HG03175 (cell line): Measurements from ENCODE around the gene SLC52A3.

Experiments used
- ATAC-seq: cut with Tn5 transposase; IDR thresholded peaks from one replicate; pipeline ENCODE4 v1.9.1; 2021; ENCODE audit warnings: mild to moderate bottlenecking, moderate library complexity; ENCODE audit not compliant: unreplicated experiment

Gene SLC52A3

DNA sequence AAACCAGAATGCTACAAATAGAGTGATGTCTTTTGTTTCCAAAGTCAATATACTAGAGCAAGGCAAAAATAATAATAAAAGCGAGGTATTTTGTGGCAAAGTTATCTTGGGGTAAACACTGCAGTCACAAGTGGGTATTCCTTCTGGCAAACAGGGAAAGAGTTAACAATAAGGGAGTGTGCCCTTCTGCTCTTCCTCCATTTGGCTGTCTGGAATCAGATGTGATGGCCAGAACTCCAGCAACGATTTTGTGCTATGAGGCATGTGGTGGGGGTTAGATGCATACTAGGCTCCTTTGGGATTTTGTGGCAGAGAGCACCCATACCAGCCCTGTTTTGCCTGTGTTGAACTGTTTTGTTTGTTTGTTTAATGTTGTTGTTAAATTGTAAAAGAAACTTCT is 2.4 kb upstream of the SLC52A3 start:
- ATAC-seq = no peak

DNA sequence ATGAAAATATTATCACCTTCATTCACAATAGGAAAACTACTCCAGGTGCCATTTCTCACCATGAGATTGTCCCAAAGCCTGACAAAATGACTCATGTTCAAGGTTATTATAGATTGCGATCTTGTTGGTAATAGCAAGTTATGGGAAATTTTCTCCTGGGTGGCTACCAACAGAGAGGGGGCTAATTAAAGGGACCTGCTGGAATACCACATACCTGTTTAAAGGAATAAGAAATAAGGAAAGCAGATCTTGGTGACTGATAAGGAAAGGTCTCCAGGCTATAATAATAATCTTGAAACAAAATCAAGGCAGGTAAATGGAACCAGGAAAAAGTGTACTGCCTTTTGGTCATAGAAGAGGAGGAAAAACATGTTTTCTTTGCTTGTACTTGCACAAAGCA is 1.4 kb downstream of the SLC52A3 start:
- ATAC-seq = no peak

DNA sequence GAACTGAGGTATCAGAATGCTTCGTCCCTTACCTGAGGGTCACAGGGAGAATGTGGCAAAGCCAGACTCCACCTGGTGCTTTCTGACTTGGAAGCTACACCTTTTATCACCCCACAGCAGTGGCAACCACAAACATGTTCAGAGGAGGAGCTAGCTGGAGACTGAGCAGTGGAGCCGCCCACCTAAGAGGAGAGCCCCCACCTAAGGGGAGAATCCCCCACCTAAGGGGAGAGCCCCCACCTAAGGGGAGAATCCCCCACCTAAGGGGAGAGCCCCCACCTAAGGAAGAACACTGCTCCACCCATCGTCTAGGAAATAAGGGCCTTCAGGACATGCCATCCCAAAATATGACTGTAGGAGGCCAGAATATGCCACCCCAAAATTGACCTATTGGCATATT is 4.0 kb downstream of the SLC52A3 start:
- ATAC-seq = no peak

DNA sequence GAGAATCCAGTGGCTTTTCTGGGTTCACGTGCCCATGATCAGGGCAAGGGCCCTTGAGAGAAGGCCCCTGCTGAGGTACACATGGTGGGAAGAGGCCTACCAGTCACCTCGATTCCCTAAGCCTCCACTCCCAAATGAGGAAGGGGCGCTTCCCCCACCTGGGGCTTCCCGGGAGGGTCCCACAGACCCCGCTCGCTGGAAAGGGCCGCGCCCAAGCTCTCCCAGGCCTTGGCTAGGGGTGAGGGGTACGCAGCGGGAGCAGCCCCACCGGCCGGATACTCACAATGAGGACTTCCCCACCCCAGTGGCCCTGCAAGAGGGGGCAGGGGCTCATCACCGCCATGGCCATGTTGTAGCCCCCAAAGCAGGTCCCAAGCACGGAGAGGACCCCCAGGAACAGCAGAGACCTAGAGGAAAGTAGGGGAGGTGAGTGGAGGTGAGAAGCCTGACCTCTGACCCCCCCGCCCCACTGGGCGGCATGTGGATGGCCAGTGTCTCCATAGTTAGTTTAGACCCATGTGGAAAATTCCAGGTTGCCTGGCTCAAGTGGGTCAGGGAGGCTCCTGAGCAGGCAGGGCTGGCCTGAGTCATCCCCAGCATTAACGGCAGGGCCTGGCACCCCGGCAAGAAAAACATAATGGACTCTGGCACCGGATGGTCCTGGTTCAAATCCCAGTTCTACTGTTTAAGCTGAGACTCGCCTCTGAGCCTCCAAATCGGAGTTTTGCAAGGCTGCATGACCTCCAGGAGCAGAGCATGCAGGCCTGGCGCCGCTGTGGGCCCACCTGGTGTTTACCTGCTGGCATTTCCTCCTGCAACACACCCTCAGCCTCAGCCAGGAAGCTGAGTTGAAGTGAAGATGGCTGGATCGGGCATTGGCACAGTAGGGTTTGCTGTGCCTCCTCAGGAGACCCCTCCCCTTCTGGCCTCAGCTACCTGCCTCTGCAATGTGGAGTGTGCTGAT is 6.6 kb downstream of the SLC52A3 start:
- ATAC-seq = no peak

DNA sequence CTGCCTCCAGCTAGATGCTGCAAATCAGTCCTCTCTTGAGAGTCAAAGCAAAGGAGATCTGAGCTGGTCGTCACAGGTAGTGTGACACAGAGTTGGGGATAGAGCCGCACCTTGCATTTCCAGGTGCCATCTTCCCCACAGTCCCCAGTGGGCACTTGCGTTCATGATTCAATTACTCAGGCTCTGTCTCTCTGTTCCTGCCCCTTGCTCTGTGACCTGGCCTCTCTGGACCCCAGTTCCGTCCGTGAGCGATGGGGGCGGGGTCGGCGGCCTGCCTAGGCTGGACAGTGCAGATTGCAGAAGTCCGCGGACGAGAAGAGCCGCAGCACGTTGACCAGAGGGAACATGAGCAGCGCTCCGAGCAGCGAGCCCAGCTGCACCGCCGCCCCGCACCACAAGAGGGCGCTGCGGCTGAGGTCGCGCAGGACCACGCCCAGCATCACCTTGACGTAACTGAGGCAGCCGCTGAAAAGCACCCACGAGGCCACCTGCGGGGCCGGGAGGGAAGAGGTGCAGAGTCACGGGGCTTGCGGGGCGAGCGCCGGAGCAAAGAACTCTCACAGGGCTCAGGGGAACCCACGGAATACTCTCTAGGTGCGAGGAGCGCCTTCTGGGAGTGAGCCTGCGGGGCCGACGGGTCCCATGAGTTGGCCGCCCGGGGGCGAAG is 7.4 kb downstream of the SLC52A3 start:
- no peak for ATAC-seq

DNA sequence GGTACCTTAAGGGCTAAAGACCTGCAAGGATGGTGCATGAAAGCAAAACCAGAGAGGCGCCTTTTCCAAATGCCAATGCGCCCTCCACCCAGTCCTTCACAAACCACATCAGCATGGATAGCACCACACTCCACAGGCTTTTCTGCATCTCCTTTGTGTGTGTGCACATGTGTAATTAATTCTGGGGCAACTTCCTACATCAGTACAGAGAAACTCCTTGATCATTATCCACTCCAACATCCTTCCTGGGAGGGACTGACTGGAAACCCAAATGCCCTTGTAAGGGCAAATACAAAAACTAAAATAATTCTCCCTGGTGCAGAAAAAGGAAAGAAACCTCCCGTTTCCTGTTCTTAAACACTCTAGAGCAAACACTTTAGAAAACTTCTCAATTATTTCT is 10.8 kb downstream of the SLC52A3 start:
- ATAC-seq = no peak

DNA sequence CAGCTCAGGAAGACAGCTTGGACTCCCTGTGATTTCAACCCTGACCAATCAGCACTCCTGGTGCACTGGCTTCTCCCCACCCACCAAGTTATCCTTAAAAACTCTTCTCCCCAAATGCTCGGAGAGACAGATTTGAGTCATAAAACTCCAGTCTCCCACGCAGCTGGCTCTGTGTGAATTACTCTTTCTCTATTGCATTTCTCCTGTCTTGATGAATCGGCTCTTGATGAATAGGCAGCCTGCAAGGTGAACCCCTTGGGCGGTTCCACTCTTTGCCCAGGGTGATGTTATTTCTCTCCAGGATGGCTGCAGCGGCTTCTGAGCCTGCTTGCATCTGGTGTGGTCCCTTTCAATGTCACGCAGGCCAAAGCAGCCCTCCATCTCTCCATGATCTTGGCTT is 12.4 kb downstream of the SLC52A3 start:
- ATAC-seq = no peak

DNA sequence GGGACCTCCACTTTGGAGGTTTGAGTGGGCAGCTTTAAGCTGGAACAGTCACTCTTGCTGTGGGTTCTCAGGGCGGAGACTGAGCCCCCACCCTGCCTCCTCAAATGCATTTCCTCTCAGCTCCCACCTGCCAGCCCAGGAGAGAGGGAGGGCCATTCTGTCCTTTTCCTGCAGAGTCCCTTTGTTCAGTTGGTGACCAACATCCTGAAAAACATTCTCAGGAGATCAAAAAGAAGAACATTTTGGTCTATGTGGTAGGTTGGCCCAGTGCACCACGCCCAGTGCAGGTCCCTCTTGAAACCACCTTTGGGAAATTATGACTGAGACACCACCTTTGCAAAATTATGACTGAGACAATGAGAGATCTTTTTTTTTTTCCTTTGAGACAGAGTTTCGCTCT is 13.4 kb downstream of the SLC52A3 start:
- no peak for ATAC-seq

DNA sequence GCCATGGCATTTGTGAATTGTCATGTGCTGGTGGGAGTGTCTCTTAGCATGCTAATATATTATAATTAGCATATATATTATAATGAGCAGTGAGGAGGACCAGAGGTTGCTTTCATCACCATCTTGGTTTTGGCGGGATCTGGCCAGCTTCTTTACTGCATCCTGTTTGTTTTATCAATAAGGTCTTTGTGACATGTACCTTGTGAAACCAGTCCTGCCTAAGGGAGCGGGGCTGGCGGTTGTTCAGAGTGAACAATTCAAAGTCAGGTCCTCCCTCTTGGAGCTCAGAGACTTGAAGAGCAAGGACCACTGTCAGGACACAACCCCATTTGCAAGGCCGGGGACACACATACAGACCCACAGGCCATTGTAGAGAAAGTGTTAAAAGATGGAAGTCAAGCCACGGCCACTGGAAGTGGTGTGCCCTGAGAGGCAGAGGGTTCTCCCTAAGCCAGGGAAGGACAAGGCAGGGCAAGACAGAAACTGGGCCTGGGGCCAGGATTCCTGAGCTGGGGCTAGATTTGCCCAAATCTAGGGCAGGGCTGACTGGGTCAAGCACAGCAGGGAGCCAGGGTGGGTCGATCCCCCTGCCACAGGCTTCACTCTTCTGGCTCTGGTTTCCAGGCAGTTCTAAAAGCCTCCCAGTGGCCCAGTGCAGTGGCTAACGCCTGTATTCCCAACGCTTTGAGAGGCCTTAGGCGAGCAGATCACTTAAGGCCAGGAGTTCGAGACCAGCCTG is 14.2 kb downstream of the SLC52A3 start:
- ATAC-seq = no peak

DNA sequence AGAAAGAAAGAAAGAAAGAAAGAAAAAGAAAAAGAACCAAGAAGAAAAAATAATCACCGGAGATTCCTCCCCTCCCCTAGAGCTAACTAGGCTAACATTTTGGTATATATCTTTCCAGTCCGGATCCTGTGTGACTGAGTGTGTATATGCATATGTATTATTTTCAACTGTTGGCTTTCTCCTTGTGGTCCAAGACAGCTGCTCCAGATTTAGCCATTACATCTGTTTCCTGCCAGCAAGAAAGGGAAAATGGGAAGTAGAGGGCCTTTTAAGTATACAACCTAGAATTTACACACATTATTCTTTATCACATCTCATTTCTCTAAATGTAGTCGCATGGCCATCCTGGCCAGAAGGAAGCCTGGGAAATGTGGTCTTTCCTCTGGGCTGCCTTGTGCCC is 15.2 kb downstream of the SLC52A3 start:
- no peak for ATAC-seq

DNA sequence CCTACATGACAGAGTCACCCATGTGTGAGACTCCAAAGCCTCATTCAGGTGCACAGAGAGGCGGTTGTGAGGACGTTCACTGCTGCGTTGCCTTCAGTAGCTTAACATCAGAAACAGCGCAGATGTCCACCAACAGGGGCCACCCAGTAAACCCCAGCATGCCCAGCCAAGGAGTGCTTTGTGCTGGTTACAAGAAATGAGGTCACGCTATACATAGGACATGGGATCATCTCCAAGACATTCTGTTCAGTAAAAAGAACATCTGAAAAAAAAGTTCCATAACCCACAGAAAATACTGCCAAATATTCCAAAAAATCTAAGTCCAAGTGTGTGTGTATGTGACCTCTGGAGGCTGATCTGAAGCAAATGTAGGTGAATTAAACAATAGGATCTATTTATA is 16.0 kb downstream of the SLC52A3 start:
- no peak for ATAC-seq

DNA sequence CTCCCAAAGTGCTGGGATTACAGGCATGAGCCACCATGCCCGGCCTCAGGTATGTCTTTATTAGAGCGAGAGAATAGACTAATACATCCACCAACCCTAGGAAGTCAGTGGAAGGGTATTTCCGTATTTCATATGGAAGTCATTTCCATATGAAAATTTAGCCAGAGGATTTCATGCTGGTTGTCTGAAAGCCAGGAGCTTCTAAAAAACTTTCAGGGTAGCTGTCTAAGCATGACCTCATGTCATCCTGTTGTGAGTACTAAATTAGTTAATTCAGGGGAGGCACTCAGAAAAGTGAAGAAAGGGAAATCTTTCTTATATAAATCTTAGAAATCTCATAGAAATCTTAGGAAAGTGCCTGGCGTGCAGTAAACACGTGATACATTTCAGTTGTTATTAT is 16.5 kb downstream of the SLC52A3 start:
- no peak for ATAC-seq

DNA sequence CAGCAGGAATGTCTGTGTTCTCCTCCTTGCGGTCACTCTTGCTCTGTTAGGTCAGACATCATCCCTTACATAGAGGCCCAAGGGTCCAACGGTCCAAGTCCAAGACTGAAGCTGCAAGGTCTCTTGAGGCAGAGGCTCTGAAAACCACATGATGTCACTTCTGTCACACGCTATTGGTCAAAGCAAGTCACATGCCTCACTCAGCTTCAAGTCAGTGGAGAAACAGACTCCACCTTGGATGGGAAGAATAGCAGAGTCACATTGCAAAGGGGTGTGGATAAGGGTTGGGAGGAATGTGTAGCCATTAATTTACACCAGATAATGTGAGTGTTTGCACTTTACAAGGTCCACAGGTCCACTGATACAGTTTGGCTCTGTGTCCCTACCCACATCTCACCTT is 17.5 kb downstream of the SLC52A3 start:
- no peak for ATAC-seq

DNA sequence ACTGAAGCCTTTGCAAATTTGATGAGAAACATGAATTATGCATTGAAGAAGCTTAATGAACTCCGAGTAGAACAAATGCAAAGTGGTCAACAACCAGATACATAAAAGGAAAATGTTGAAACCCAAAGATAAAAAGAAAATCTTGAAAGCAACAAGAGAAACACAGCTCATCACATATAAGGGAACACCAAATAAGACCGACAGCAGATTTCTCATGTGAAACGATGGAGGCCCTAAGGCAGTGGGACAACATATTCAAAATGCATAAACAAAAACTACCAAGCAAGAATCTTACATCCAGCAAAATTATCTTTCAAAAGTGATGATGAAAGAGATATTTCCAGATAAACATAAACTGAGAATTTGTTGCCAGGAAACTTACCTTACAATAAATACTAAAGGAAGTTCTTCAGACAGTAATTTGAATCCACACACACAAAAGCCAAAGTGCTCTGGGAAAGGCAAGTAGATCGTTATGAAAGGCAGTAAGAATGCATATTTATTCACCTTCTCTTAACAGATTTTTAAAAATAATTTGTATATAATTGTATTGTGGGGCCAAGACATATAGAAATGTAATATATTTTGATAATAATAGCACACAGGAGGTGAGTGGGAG is 22.5 kb downstream of the SLC52A3 start:
- ATAC-seq = no peak

DNA sequence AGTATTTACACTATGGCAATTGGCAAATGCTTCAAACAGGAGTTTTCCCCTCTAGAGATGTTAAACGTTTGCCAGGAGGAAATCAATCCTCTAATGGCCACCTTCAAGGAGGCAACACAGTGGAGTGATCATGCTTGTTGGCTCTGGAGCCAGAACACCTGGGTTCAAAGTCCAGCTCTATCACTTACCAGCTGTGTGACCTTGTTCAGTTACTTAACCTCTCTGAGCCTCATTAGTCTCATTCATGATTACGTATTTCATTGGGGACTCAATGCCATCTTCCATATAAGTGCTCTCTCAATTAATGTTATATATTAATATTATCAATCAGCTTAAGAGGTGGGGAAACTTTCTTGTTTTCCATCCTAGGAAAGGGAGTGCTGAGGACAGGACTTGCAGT is 26.1 kb downstream of the SLC52A3 start:
- no peak for ATAC-seq

DNA sequence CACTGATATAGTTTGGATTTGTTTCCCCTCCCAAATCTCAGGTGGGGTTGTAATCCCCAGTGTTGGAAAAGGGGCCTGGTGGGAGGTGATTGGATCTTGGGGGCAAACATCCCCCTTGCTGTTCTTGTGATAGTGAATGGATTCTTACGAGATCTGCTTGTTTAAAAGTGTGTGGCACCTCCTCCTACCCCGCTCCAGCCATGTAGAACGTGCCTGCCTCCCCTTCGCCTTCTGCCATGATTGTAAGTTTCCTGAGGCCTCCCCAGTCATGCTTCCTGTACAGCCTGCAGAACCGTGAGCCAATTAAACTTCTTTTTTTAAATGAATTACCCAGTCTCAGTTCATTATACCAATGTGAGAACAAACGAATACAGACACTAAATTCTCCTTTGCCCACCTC is 26.7 kb downstream of the SLC52A3 start:
- no peak for ATAC-seq

DNA sequence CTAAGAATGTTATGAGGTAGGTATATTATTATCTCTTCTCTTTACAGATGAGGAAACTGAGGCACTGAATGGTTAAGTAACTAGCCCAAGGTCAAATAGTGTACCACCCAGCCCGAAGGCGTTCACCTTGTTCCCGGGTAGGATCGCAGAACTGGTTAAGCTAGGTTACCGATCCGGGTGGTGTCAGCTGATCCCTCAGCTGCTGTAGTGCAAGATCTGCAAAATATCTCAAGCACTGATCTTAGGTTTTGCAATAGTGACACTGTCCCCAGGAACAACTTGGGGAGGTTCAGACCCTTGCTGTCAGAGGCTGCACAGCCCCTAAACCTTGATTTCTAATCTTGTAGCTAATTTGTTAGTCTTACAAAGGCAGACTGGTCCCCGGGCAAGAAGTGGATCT is 28.1 kb downstream of the SLC52A3 start:
- no peak for ATAC-seq

DNA sequence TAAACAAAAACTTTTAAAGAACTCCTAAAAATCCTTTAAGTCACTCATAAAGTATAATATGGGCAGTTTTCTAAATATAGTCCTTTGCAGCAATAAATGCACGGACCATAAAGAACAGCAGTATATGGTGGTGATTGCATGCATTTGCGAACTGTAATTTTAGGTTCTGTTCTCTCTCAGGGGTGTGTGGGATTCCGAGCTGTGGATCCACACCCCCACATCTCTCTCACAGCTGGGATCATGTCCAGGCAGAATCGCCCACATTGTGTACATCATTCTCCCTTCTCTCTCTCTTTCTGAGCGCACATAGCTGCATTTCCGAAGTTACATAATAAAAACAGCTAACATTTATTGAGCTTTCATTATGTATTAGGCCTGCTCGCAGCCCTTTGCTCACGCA is 28.6 kb downstream of the SLC52A3 start:
- ATAC-seq = no peak

DNA sequence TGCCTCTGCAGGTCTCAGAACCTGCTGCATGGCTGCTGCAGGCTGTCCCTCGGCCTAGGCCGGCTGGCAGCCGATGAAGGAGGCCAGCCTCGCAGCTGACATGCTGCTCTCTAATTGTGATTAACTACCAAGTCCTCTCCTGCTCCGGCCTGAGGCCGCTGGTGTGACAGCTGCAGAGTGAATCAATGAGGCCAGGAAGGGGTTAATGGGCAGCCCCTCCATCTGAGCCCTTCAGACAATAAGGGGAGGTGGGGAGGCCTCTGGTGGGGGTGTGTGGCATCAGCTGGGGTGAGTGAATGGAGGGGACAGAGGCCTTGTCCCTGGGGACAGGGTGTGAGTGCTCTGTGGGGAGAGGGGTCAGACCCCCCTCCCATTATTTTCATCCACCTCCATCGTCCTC is 34.4 kb downstream of the SLC52A3 start:
- ATAC-seq = no peak

DNA sequence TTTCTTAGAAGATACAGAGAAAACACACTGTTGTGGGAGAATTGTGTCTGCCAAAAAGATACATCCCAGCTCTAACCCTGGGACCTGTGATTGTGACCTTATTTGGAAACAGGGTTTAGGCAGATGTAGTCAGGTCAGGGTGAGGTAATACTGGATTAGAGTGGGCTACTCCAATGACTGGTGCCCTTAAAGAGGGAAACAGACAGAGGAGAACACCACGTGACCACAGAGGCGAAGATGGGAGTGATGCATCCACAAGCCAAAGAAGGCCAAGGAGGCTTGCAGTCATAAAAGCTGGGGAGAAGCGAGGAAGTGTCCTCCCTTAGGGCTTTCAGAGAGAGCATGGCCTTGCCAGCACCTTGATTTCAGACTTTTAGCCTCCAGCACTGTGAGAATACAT is 35.6 kb downstream of the SLC52A3 start:
- no peak for ATAC-seq

DNA sequence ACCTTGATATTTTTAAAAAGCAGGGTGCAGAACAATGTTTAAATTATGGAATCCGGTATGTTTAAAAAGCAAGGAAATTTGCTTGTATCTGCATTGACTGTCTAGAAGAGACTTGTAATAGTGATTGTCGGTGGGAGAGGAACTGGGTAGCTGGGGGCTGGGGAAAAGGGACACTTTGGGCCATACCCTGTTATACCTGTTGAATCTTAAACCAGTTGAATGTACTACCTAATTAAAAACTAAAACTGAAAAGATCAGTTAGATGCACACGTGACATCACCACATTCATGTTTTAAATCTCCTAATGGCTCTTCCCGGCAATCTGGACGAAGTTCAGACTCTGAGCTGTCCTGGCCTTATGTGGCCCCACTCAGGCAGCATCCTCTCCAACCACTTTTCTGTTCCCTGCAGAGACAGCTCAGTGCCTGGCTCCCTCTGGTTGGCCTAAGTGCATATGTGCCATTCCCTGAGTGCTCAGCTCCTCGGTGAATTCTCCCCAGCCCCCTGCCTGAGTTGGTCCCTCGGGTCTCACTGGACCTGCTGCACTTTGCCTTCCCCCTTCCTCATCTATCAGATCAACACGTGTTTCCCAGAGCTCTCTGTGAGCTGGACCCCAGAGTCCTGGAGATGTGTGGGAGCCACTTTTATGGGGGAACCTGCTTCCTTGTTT is 36.3 kb downstream of the SLC52A3 start:
- no peak for ATAC-seq
